Trophoblast cell (in vitro differentiated cells and primary cell): ENCODE data around the gene EML6.

ENCODE experiments used
- DNase-seq, 2 donors: peaks; one replicate each; pipeline ENCODE4 v3.0.0-alpha.2; 2016
- H2AFZ ChIP-seq: 2 replicates; pipeline ENCODE4 v1.6.1; 2013; ENCODE audit warnings: low read length, moderate library complexity, mild to moderate bottlenecking; ENCODE audit not compliant: insufficient read depth, poor library complexity
- H2AK5ac ChIP-seq: 2 replicates; pipeline ENCODE4 v1.6.1; 2013; ENCODE audit warnings: mild to moderate bottlenecking, low read length
- H2BK120ac ChIP-seq: 2 replicates; pipeline ENCODE4 v1.6.1; 2013; ENCODE audit warnings: low read length, mild to moderate bottlenecking, moderate library complexity; ENCODE audit not compliant: insufficient read depth, poor library complexity
- H2BK12ac ChIP-seq: 2 replicates; pipeline ENCODE4 v1.6.1; 2013; ENCODE audit warnings: mild to moderate bottlenecking, low read length, moderate library complexity
- H2BK5ac ChIP-seq: 2 replicates; pipeline ENCODE4 v1.6.1; 2013; ENCODE audit warnings: low read length, low read depth, moderate library complexity, mild to moderate bottlenecking; ENCODE audit not compliant: poor library complexity
- H3K14ac ChIP-seq: 2 replicates; pipeline ENCODE4 v1.6.1; 2013; ENCODE audit warnings: mild to moderate bottlenecking, low read length
- H3K18ac ChIP-seq: 2 replicates; pipeline ENCODE4 v1.6.1; 2013; ENCODE audit warnings: mild to moderate bottlenecking, low read length
- H3K23ac ChIP-seq: 2 replicates; pipeline ENCODE4 v1.6.1; 2013; ENCODE audit warnings: low read length
- H3K27ac ChIP-seq: 2 replicates; pipeline ENCODE4 v1.5.1; 2013; ENCODE audit warnings: low read depth, mild to moderate bottlenecking, inconsistent platforms, low read length, moderate library complexity
- H3K27me3 ChIP-seq: 2 replicates; pipeline ENCODE4 v1.6.1; 2013; ENCODE audit warnings: inconsistent platforms, mild to moderate bottlenecking, low read length, moderate library complexity; ENCODE audit not compliant: insufficient read depth
- H3K36me3 ChIP-seq, 2 experiments: 1 replicate in 1 of 2; 2 replicates in 1 of 2; pipeline ENCODE4 v1.6.1; 2013; ENCODE audit warnings: low read length in 2 of 2, mild to moderate bottlenecking in 2 of 2, moderate library complexity in 1 of 2; ENCODE audit not compliant: insufficient read depth in 2 of 2, control insufficient read depth in 1 of 2
- H3K4ac ChIP-seq: 2 replicates; pipeline ENCODE4 v1.6.1; 2013; ENCODE audit warnings: low read depth, mild to moderate bottlenecking, low read length, moderate library complexity
- H3K4me1 ChIP-seq, 2 experiments: 1 replicate in 1 of 2; 2 replicates in 1 of 2; pipeline ENCODE4 v1.6.1; 2013; ENCODE audit warnings: low read length in 2 of 2, mild to moderate bottlenecking in 2 of 2, moderate library complexity in 1 of 2; ENCODE audit not compliant: insufficient read depth in 2 of 2, control insufficient read depth in 1 of 2
- H3K4me2 ChIP-seq: 2 replicates; pipeline ENCODE4 v1.6.1; 2013; ENCODE audit warnings: inconsistent platforms, mild to moderate bottlenecking, low read length, moderate library complexity
- H3K4me3 ChIP-seq: 2 replicates; pipeline ENCODE4 v1.5.1; 2013; ENCODE audit warnings: mild to moderate bottlenecking, low read depth, low read length, inconsistent platforms
- H3K79me1 ChIP-seq: one replicate; pipeline ENCODE4 v1.6.1; 2013; ENCODE audit warnings: low read length
- H3K79me2 ChIP-seq: 2 replicates; pipeline ENCODE4 v1.6.1; 2013; ENCODE audit warnings: low read length, mild to moderate bottlenecking; ENCODE audit not compliant: control insufficient read depth, insufficient read depth, poor library complexity
- H3K9ac ChIP-seq: 2 replicates; pipeline ENCODE4 v1.6.1; 2013; ENCODE audit warnings: mild to moderate bottlenecking, low read length
- H3K9me3 ChIP-seq: 2 replicates; pipeline ENCODE4 v1.6.1; 2013; ENCODE audit warnings: low read depth, mild to moderate bottlenecking, control low read depth, inconsistent platforms, low read length; ENCODE audit not compliant: insufficient read depth
- H4K12ac ChIP-seq: 2 replicates; pipeline ENCODE4 v1.6.1; 2013; ENCODE audit warnings: low read depth, mild to moderate bottlenecking, low read length, moderate library complexity
- H4K8ac ChIP-seq: 2 replicates; pipeline ENCODE4 v1.6.1; 2013; ENCODE audit warnings: low read depth, mild to moderate bottlenecking, low read length, moderate library complexity
- H4K91ac ChIP-seq: one replicate; pipeline ENCODE4 v1.6.1; 2013; ENCODE audit warnings: low read depth, mild to moderate bottlenecking, low read length, moderate library complexity
- WGBS: extraction: QIAGEN DNeasy Blood & Tissue Kit; methylation state at CpG from one replicate; pipeline ENCODE4 v1.1.7; 2013; ENCODE audit warnings: missing lambda C conversion rate; ENCODE audit not compliant: insufficient read length, insufficient coverage; ENCODE audit errors: extremely low coverage; 5-methylcytosine and 5-hydroxymethylcytosine counted together

The EML6 gene

GRCh38 chr2:54783349-54783748, 59.9 kb downstream of the EML6 start:
- Histone ChIP-seq H3K14ac (no peak overlapping the region), H3K23ac (no peak overlapping the region), H3K36me3 (no peaks in the 10 kb centered on the region), H3K4ac (no peak overlapping the region), H3K79me2 (no peaks in the 10 kb centered on the region), H2BK120ac (no peak overlapping the region), H2BK12ac (no peak overlapping the region), H3K4me3 (no peak overlapping the region), H4K8ac (no peak overlapping the region), H3K27me3 (no peaks in the 10 kb centered on the region), H3K9me3 (peaks cover 1% of the 10 kb centered on the region), H4K12ac (no peak overlapping the region), H3K79me1 (no peaks in the 10 kb centered on the region), H3K4me2 (no peak overlapping the region), H2BK5ac (no peak overlapping the region), H3K18ac (no peak overlapping the region), H2AK5ac (no peak overlapping the region), H3K4me1 (no peaks in the 10 kb centered on the region), H4K91ac (no peak overlapping the region), H2AFZ (no peak overlapping the region), H3K9ac (no peak overlapping the region), H3K27ac (no peak overlapping the region)
- DNase-seq: no peak
- no CpG with 5 or more reads among the region's 3 CpGs for WGBS

GRCh38 chr2:54787270-54787669, 63.8 kb downstream of the EML6 start:
- Histone ChIP-seq H3K4me2 (no peak overlapping the region), H2BK120ac (no peak overlapping the region), H3K79me1 (no peaks in the 10 kb centered on the region), H4K91ac (no peak overlapping the region), H3K23ac (no peak overlapping the region), H3K9me3 (peaks cover 1% of the 10 kb centered on the region), H2AK5ac (no peak overlapping the region), H3K4ac (no peak overlapping the region), H3K27me3 (no peaks in the 10 kb centered on the region), H3K18ac (no peak overlapping the region), H3K9ac (no peak overlapping the region), H2BK5ac (no peak overlapping the region), H4K12ac (no peak overlapping the region), H2AFZ (no peak overlapping the region), H3K14ac (no peak overlapping the region), H3K27ac (no peak overlapping the region), H3K79me2 (no peaks in the 10 kb centered on the region), H2BK12ac (no peak overlapping the region), H3K4me3 (no peak overlapping the region), H3K4me1 (no peaks in the 10 kb centered on the region), H3K36me3 (no peaks in the 10 kb centered on the region), H4K8ac (no peak overlapping the region)
- WGBS: no CpG with 5 or more reads among the region's 4 CpGs
- DNase-seq: no peak

GRCh38 chr2:54787755-54788366, 64.4 kb downstream of the EML6 start:
- Histone ChIP-seq H2AFZ (no peak overlapping the region), H3K79me2 (no peaks in the 10 kb centered on the region), H3K9ac (no peak overlapping the region), H3K36me3 (no peaks in the 10 kb centered on the region), H3K4me2 (no peak overlapping the region), H4K91ac (no peak overlapping the region), H2BK5ac (no peak overlapping the region), H2BK120ac (no peak overlapping the region), H2AK5ac (no peak overlapping the region), H3K4ac (no peak overlapping the region), H4K12ac (no peak overlapping the region), H3K14ac (no peak overlapping the region), H3K79me1 (no peaks in the 10 kb centered on the region), H3K4me1 (no peaks in the 10 kb centered on the region), H3K4me3 (no peak overlapping the region), H3K27me3 (no peaks in the 10 kb centered on the region), H2BK12ac (no peak overlapping the region), H4K8ac (no peak overlapping the region), H3K9me3 (peaks cover 1% of the 10 kb centered on the region), H3K23ac (no peak overlapping the region), H3K27ac (no peak overlapping the region), H3K18ac (no peak overlapping the region)
- DNase-seq: no peak
- WGBS: no CpG with 5 or more reads among the region's 17 CpGs

- H3K14ac ChIP-seq: no peak overlapping the region
- H4K91ac ChIP-seq: no peak overlapping the region
- no peak overlapping the region for H3K23ac ChIP-seq
- no peak overlapping the region for H3K4me2 ChIP-seq
- DNase-seq: no peak
- H4K8ac ChIP-seq: no peak overlapping the region
- no peak overlapping the region for H4K12ac ChIP-seq
- no peak overlapping the region for H3K4me3 ChIP-seq
- no peak overlapping the region for H3K9ac ChIP-seq
- H2BK5ac ChIP-seq: no peak overlapping the region
- H3K4me1 ChIP-seq: peaks cover 0 to 2% of the 10 kb centered on the region in 2 experiments
- H3K4ac ChIP-seq: no peak overlapping the region
- no peak overlapping the region for H3K27ac ChIP-seq
- no peaks in the 10 kb centered on the region for H3K36me3 ChIP-seq
- H2BK12ac ChIP-seq: no peak overlapping the region
- H3K9me3 ChIP-seq: peaks cover 1% of the 10 kb centered on the region
- no peaks in the 10 kb centered on the region for H3K79me2 ChIP-seq
- H2BK120ac ChIP-seq: no peak overlapping the region
- H3K18ac ChIP-seq: no peak overlapping the region
- no peaks in the 10 kb centered on the region for H3K27me3 ChIP-seq
- no CpG with 5 or more reads among the region's 2 CpGs for WGBS
- H3K79me1 ChIP-seq: no peaks in the 10 kb centered on the region
- no peak overlapping the region for H2AK5ac ChIP-seq
- H2AFZ ChIP-seq: no peak overlapping the region
Observed at GRCh38 chr2:54789878-54790277, 66.4 kb downstream of the EML6 start.
